Adrenal gland (tissue), 5 donors: ENCODE results near the gene GHSR.

Experiments used
- POLR2A ChIP-seq, 2 donors: fragments of 450-650 bp; IDR thresholded peaks; one replicate each; pipeline ENCODE4 v1.6.1; 2017; ENCODE audit warnings: antibody characterized with exemption in 2 of 2, mild to moderate bottlenecking in 2 of 2, moderate library complexity in 1 of 2
- TF ChIP-seq, protein P1 (sequence below), 6 experiments: fragments of 450-650 bp in 4 of 6; fragments of 200-600 bp in 2 of 6; sonication (generic) in 1 of 6; IDR thresholded peaks; 1 replicate in 5 of 6; 2 replicates in 1 of 6; pipeline versions ENCODE4 v1.5.1 to v1.8.0; 2016 to 2021; ENCODE audit warnings: antibody characterized with exemption in 6 of 6, mild to moderate bottlenecking in 2 of 6, moderate library complexity in 1 of 6
- donor health status: DM: no; HTN: no; CAD: no.

GRCh38 chr3:172471903-172472302, 23.6 kb upstream of the GHSR start:
- TF ChIP-seq, protein P1, sequence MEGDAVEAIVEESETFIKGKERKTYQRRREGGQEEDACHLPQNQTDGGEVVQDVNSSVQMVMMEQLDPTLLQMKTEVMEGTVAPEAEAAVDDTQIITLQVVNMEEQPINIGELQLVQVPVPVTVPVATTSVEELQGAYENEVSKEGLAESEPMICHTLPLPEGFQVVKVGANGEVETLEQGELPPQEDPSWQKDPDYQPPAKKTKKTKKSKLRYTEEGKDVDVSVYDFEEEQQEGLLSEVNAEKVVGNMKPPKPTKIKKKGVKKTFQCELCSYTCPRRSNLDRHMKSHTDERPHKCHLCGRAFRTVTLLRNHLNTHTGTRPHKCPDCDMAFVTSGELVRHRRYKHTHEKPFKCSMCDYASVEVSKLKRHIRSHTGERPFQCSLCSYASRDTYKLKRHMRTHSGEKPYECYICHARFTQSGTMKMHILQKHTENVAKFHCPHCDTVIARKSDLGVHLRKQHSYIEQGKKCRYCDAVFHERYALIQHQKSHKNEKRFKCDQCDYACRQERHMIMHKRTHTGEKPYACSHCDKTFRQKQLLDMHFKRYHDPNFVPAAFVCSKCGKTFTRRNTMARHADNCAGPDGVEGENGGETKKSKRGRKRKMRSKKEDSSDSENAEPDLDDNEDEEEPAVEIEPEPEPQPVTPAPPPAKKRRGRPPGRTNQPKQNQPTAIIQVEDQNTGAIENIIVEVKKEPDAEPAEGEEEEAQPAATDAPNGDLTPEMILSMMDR (IDR thresholded peaks at IDR 0.05) = no peak
- TF ChIP-seq POLR2A (IDR thresholded peaks at IDR 0.05) = no peak
